Measurements from ENCODE around the gene GLP1R. TPM values are rescaled to one million over a fixed set of nuclear protein-coding genes. Genes with fewer than 3 reads are reported as not detected.

Gene GLP1R
- total RNA-seq, 1 experiment from 2014 or later, result 10.2 TPM

DNA sequence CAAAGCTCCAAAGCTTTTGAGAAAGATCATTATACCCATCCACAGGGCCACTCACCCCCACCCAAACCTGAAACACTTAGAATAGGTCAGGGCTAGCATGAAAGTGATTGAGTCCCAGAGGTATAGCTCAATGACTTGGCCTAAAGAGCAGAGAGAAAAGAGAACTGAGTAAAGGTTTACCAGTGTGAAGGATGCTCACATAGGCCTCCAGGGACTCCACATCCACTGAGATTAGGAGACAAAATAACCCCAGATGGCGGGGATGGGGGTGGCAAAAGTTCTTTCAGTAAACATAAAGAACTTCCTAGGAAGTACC lies 54.2 kb downstream of the GLP1R start:
- DNase-seq, result no peak
- no TSS peak for BruUV-seq (replicated peaks)
- H3K4me3 Mint-ChIP-seq (ENCODE audit: low read depth, unreplicated experiment), result no peak overlapping the region
- TF ChIP-seq, protein P1, sequence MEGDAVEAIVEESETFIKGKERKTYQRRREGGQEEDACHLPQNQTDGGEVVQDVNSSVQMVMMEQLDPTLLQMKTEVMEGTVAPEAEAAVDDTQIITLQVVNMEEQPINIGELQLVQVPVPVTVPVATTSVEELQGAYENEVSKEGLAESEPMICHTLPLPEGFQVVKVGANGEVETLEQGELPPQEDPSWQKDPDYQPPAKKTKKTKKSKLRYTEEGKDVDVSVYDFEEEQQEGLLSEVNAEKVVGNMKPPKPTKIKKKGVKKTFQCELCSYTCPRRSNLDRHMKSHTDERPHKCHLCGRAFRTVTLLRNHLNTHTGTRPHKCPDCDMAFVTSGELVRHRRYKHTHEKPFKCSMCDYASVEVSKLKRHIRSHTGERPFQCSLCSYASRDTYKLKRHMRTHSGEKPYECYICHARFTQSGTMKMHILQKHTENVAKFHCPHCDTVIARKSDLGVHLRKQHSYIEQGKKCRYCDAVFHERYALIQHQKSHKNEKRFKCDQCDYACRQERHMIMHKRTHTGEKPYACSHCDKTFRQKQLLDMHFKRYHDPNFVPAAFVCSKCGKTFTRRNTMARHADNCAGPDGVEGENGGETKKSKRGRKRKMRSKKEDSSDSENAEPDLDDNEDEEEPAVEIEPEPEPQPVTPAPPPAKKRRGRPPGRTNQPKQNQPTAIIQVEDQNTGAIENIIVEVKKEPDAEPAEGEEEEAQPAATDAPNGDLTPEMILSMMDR (IDR thresholded peaks at IDR 0.05; ENCODE audit: unreplicated experiment), result no peak
- no peaks in the 10 kb centered on the region for H3K4me1 Mint-ChIP-seq (ENCODE audit: low read depth, unreplicated experiment)
- peaks cover 9% of the 10 kb centered on the region for H3K36me3 Mint-ChIP-seq (ENCODE audit: insufficient read depth, unreplicated experiment)
- H3K27ac Mint-ChIP-seq (ENCODE audit: unreplicated experiment), result no peak overlapping the region
- H3K27me3 Mint-ChIP-seq (ENCODE audit: unreplicated experiment), result no peaks in the 10 kb centered on the region
- CTCF ChIA-PET, result no interaction called here
- intact Hi-C loops (cut with micrococcal nuclease; ENCODE audit: unreplicated experiment), result no loop called here
- no peaks in the 10 kb centered on the region for H3K9me3 Mint-ChIP-seq (ENCODE audit: low read depth, unreplicated experiment)

DNA sequence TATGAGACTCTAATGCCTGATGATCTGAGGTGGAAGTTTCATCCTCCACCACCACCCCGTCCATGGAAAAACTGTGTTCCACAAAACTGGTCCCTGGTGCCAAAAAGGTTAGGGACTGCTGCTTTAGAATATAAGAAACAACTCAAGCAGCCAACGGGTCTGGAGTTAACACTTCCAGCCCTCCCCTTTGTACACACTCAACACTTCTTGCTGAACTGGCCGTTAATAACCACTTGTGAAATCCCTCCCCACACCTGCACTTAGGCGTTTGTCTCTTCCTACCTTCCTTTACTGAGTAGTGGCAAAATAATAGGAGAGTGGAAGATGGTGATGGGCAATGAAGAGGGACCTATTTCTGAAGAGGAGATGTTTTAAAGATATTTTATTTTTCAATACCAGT lies 55.9 kb downstream of the GLP1R start:
- no peak overlapping the region for H3K4me3 Mint-ChIP-seq (ENCODE audit: low read depth, unreplicated experiment)
- CTCF ChIA-PET, result no interaction called here
- H3K36me3 Mint-ChIP-seq (ENCODE audit: insufficient read depth, unreplicated experiment), result peaks cover 9% of the 10 kb centered on the region
- H3K27me3 Mint-ChIP-seq (ENCODE audit: unreplicated experiment), result no peaks in the 10 kb centered on the region
- TF ChIP-seq, protein P1 (IDR thresholded peaks at IDR 0.05; ENCODE audit: unreplicated experiment), result no peak
- H3K27ac Mint-ChIP-seq (ENCODE audit: unreplicated experiment), result no peak overlapping the region
- no peaks in the 10 kb centered on the region for H3K9me3 Mint-ChIP-seq (ENCODE audit: low read depth, unreplicated experiment)
- intact Hi-C loops (cut with micrococcal nuclease; ENCODE audit: unreplicated experiment), result no loop called here
- no peak for DNase-seq
- H3K4me1 Mint-ChIP-seq (ENCODE audit: low read depth, unreplicated experiment), result no peaks in the 10 kb centered on the region
- BruUV-seq (replicated peaks), result no TSS peak

DNA sequence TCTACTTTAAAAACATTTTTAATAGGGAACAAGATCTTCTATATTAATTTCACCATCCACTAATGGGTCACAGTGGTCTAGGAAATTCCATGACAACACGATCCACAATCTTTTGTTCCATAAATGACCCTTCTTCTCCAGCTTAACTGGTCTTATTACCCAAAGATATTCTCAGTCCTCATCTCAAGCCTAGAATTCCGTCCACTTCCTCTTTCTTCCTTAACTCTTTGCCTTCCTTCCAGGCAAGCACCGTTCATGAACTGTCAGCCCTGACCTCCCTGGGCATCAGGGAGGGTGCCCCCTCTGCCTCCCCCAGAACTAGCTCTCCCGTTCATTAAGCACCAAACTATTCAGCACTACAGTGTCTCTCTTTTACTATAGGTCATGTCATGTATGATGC lies 58.5 kb downstream of the GLP1R start:
- H3K9me3 Mint-ChIP-seq (ENCODE audit: low read depth, unreplicated experiment), result no peaks in the 10 kb centered on the region
- BruUV-seq (replicated peaks), result no TSS peak
- intact Hi-C loops (cut with micrococcal nuclease; ENCODE audit: unreplicated experiment), result no loop called here
- CTCF ChIA-PET, result no interaction called here
- peaks cover 9% of the 10 kb centered on the region for H3K36me3 Mint-ChIP-seq (ENCODE audit: insufficient read depth, unreplicated experiment)
- H3K4me1 Mint-ChIP-seq (ENCODE audit: low read depth, unreplicated experiment), result peaks cover 8% of the 10 kb centered on the region
- H3K4me3 Mint-ChIP-seq (ENCODE audit: low read depth, unreplicated experiment), result no peak overlapping the region
- TF ChIP-seq, protein P1 (IDR thresholded peaks at IDR 0.05; ENCODE audit: unreplicated experiment), result no peak
- H3K27me3 Mint-ChIP-seq (ENCODE audit: unreplicated experiment), result no peaks in the 10 kb centered on the region
- no peak for DNase-seq
- no peak overlapping the region for H3K27ac Mint-ChIP-seq (ENCODE audit: unreplicated experiment)

DNA sequence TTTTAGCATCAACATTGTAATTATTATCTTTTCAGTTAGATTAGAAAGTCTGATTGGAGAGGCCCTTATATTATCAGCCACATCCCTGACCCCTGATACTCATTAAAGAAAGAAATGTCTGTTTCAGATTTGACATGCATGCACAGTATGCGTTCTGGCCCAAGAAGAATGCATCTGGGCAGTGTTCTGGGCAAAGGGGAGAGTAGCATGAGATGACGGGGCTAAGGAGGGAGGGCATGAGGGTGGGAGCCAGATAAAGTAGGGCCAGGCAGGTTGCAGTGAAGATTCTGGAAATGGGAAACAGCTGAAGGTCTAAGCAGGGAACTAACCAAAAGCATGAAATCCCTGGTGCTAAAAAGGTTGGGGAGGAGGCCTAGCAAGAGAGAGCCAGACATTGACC lies 59.1 kb downstream of the GLP1R start:
- Mint-ChIP-seq H3K9me3 (ENCODE audit: low read depth, unreplicated experiment) (no peaks in the 10 kb centered on the region), H3K27ac (ENCODE audit: unreplicated experiment) (no peak overlapping the region), H3K4me3 (ENCODE audit: low read depth, unreplicated experiment) (no peak overlapping the region), H3K4me1 (ENCODE audit: low read depth, unreplicated experiment) (peaks cover 8% of the 10 kb centered on the region), H3K27me3 (ENCODE audit: unreplicated experiment) (no peaks in the 10 kb centered on the region), H3K36me3 (ENCODE audit: insufficient read depth, unreplicated experiment) (peaks cover 9% of the 10 kb centered on the region)
- TF ChIP-seq, protein P1 (IDR thresholded peaks at IDR 0.05; ENCODE audit: unreplicated experiment), result no peak
- no peak for DNase-seq
- intact Hi-C loops (cut with micrococcal nuclease; ENCODE audit: unreplicated experiment), result no loop called here
- CTCF ChIA-PET, result no interaction called here
- no TSS peak for BruUV-seq (replicated peaks)
